HTR-8/SVneo (cell line): ENCODE measurements around the gene DENND5A.
"Not testable (repeated sequence)": the region's sequence is repeated elsewhere in the genome, so short reads cannot be mapped to it uniquely, and the experiment has no call there.

Experiments
- DNase-seq: peaks from one replicate; pipeline ENCODE4 v3.0.0; 2011; ENCODE audit warnings: low spot score, mixed read lengths; ENCODE audit not compliant: insufficient read length
- FAIRE-seq: peaks from 2 replicates; lab custom pipeline; 2011; peaks lifted over from hg19 to GRCh38; lab: Jason Lieb, UNC

DENND5A gene

GRCh38 chr11:9219115-9219514 is 46.0 kb downstream of the DENND5A start:
- no peak for FAIRE-seq
- no peak for DNase-seq

- DNase-seq = no peak
- FAIRE-seq = no peak
Measured at GRCh38 chr11:9214765-9215164, 50.4 kb downstream of the DENND5A start.

- DNase-seq = no peak
- FAIRE-seq = no peak
Measured at GRCh38 chr11:9211322-9211721, 53.8 kb downstream of the DENND5A start.

- no peak for FAIRE-seq
- no peak for DNase-seq
Measured at GRCh38 chr11:9210922-9211320, 54.2 kb downstream of the DENND5A start.

- no peak for FAIRE-seq
- DNase-seq = no peak
Measured at GRCh38 chr11:9210224-9210921, 54.8 kb downstream of the DENND5A start.

- DNase-seq, FAIRE-seq: not testable (repeated sequence)
Measured at GRCh38 chr11:9209604-9210003, 55.5 kb downstream of the DENND5A start.

GRCh38 chr11:9208726-9209501 is 56.2 kb downstream of the DENND5A start:
- FAIRE-seq = no peak
- DNase-seq = no peak

GRCh38 chr11:9207229-9207628 is 57.9 kb downstream of the DENND5A start:
- FAIRE-seq (no peak), DNase-seq (no peak)

- FAIRE-seq (no peak), DNase-seq (peak; percentile 42)
Measured at GRCh38 chr11:9206496-9206895, 58.7 kb downstream of the DENND5A start.

GRCh38 chr11:9203691-9204311 is 61.3 kb downstream of the DENND5A start:
- FAIRE-seq (peak; percentile 23), DNase-seq (no peak)

GRCh38 chr11:9201372-9202162 is 63.6 kb downstream of the DENND5A start:
- no peak for FAIRE-seq
- no peak for DNase-seq

GRCh38 chr11:9200471-9200870 is 64.7 kb downstream of the DENND5A start:
- DNase-seq (no peak), FAIRE-seq (no peak)

GRCh38 chr11:9193316-9193715 is 71.8 kb downstream of the DENND5A start:
- DNase-seq (no peak), FAIRE-seq (no peak)

- no peak for DNase-seq
- no peak for FAIRE-seq
Measured at GRCh38 chr11:9192561-9192960, 72.6 kb downstream of the DENND5A start.

GRCh38 chr11:9190326-9191016 is 74.7 kb downstream of the DENND5A start:
- FAIRE-seq, DNase-seq: not testable (repeated sequence)

- DNase-seq, FAIRE-seq: not testable (repeated sequence)
Measured at GRCh38 chr11:9188860-9189259, 76.3 kb downstream of the DENND5A start.

- FAIRE-seq (no peak), DNase-seq (no peak)
Measured at GRCh38 chr11:9187616-9188015, 77.5 kb downstream of the DENND5A start.

GRCh38 chr11:9184516-9184915 is 80.6 kb downstream of the DENND5A start:
- DNase-seq (no peak), FAIRE-seq (no peak)

- no peak for DNase-seq
- FAIRE-seq = no peak
Measured at GRCh38 chr11:9182180-9182871, 82.8 kb downstream of the DENND5A start.
